Spleen (tissue), 7 donors: ENCODE measurements around the gene FCGBP.

Experiments
- POLR2A ChIP-seq, 3 donors: fragments of 450-650 bp; IDR thresholded peaks; one replicate each; pipeline ENCODE4 v1.5.1; 2017; ENCODE audit warnings: antibody characterized with exemption in 3 of 3, mild to moderate bottlenecking in 1 of 3
- TF ChIP-seq, protein P1 (sequence below), 11 experiments: fragments of 200-600 bp in 7 of 11; fragments of 450-650 bp in 4 of 11; sonication (generic) in 4 of 11; IDR thresholded peaks in 8 of 11; conservative IDR thresholded peaks in 3 of 11; 1 replicate in 7 of 11; 2 replicates in 4 of 11; pipeline versions ENCODE4 v1.4.0 to v1.8.0; 2016 to 2021; ENCODE audit warnings: antibody characterized with exemption in 11 of 11, inconsistent platforms in 4 of 11, mild to moderate bottlenecking in 1 of 11
- donor health status: DM: no; HTN: no; CAD: no; lungs with moderate emphysema.
- donor health status: DM: no; HTN: no; CAD: no.
- donor health status: DM: no; HTN: no; CAD: no.

GRCh38 chr19:39970675-39971379 is 36.4 kb upstream of the FCGBP start, which contains the start of gene PSMC4:
- TF ChIP-seq, protein P1, sequence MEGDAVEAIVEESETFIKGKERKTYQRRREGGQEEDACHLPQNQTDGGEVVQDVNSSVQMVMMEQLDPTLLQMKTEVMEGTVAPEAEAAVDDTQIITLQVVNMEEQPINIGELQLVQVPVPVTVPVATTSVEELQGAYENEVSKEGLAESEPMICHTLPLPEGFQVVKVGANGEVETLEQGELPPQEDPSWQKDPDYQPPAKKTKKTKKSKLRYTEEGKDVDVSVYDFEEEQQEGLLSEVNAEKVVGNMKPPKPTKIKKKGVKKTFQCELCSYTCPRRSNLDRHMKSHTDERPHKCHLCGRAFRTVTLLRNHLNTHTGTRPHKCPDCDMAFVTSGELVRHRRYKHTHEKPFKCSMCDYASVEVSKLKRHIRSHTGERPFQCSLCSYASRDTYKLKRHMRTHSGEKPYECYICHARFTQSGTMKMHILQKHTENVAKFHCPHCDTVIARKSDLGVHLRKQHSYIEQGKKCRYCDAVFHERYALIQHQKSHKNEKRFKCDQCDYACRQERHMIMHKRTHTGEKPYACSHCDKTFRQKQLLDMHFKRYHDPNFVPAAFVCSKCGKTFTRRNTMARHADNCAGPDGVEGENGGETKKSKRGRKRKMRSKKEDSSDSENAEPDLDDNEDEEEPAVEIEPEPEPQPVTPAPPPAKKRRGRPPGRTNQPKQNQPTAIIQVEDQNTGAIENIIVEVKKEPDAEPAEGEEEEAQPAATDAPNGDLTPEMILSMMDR (IDR thresholded peaks at IDR 0.05 in 8 of 11, conservative IDR thresholded peaks at IDR 0.05 in 3 of 11), result peak; percentile 91 to 99 (median 97)
- TF ChIP-seq POLR2A (IDR thresholded peaks at IDR 0.05), result peak; percentile 17 to 69 (median 18)
